H1 (cell line): ENCODE measurements around the gene SHROOM4. TPM values are rescaled to one million over a fixed set of nuclear protein-coding genes. Genes with fewer than 3 reads are reported as not detected.

ENCODE experiments used
- CHD7 ChIP-seq: fragments of 300-600 bp; sonication (generic); IDR thresholded peaks from 2 replicates; pipeline ENCODE4 v1.7.1; 2012; ENCODE audit warnings: low read length, moderate library complexity, mild to moderate bottlenecking, inconsistent platforms; ENCODE audit not compliant: insufficient replicate concordance
- CTBP2 ChIP-seq: IDR thresholded peaks from 2 replicates; pipeline ENCODE4 v1.7.0; 2011; ENCODE audit warnings: borderline replicate concordance, mild to moderate bottlenecking, moderate library complexity, mixed read lengths, low read length; ENCODE audit not compliant: insufficient read depth, insufficient read length
- EGR1 ChIP-seq: IDR thresholded peaks from 2 replicates; pipeline ENCODE4 v1.6.1; 2011; ENCODE audit warnings: low read depth, low read length, borderline replicate concordance
- KDM1A ChIP-seq: fragments of 200-600, 300-600 bp; sonication (generic); IDR thresholded peaks from 2 replicates; pipeline ENCODE4 v1.7.1; 2016; ENCODE audit warnings: mild to moderate bottlenecking, low read length, borderline replicate concordance
- SP1 ChIP-seq: IDR thresholded peaks from 2 replicates; pipeline ENCODE4 v1.6.1; 2011; ENCODE audit warnings: low read depth, low read length
- SRF ChIP-seq: IDR thresholded peaks from 2 replicates; pipeline ENCODE4 v1.6.1; 2011; ENCODE audit warnings: mild to moderate bottlenecking, low read depth, low read length, moderate library complexity
- TEAD4 ChIP-seq: IDR thresholded peaks from 2 replicates; pipeline ENCODE4 v1.6.1; 2012; ENCODE audit warnings: low read depth, low read length, inconsistent platforms, mixed read lengths
- polyA plus RNA-seq, 7 experiments: library from polyadenylated mRNA; depleted of rRNA in 3 of 7; stranded (reverse) in 5 of 7; unstranded in 2 of 7; fragments of >200 nt in 5 of 7; fragments of 200-250 nt in 2 of 7; gene quantifications; 1 replicate in 5 of 7; 2 replicates in 1 of 7; 4 replicates in 1 of 7; pipeline versions ENCODE4 v1.2.1 to v1.2.3, GENCODE V29; 2011 to 2013; ENCODE audit warnings: missing spikeins in 2 of 7, mixed read lengths in 2 of 7
- total RNA-seq: library from RNA; stranded (reverse); fragmentation: NEBNext Ultra II Directional; extraction: Animal tissue kit (Norgen Biotek cat#: 25700); gene quantifications from 2 replicates; pipeline ENCODE4 v1.2.1, GENCODE V29; 2021

Gene SHROOM4
- total and polyA plus RNA-seq, 2 of the 8 experiments (the other 6 are each of a cell fraction or from before 2014, with no cell fraction given) = 1.6 to 5.6 TPM

GRCh38 chrX:50609796-50610195 is 204.2 kb downstream of the SHROOM4 start (continued):
- TF ChIP-seq CHD7 = no peak
- TF ChIP-seq SP1 = no peak
- no peak for TF ChIP-seq CTBP2
- TF ChIP-seq TEAD4 = no peak
- TF ChIP-seq KDM1A = no peak
- TF ChIP-seq SRF = no peak
- no peak for TF ChIP-seq EGR1
